GM12878 (cell line): ENCODE results near the gene PCSK2. TPM values are rescaled to one million over a fixed set of nuclear protein-coding genes. Genes with fewer than 3 reads are reported as not detected.

ENCODE experiments used
- ATAC-seq: fragments of 200-7000 bp; cut with Tn5 transposase; 3 replicates; pipeline ENCODE4 v1.9.1; 2020; ENCODE audit warnings: mild to moderate bottlenecking, moderate library complexity
- BruUV-seq: library from RNA; stranded (reverse); fragments of 400-500 nt; replicated peaks from 2 replicates; lab custom pipeline; 2021; lab: Mats Ljungman, UMichigan
- CTCF ChIA-PET: fragments of 300-600 bp; sonication (Branson Sonifier 250); formaldehyde crosslinking; extraction: SDS; loops from one replicate; lab custom pipeline; 2021; ENCODE audit warnings: inconsistent platforms; lab: Yijun Ruan, JAX
- POLR2A ChIA-PET: fragments of 350-600 bp; formaldehyde crosslinking; extraction: SDS; loops from one replicate; lab custom pipeline; 2021; ENCODE audit warnings: inconsistent platforms; lab: Charles Lee
- RAD21 ChIA-PET: fragments of 300-600 bp; sonication (Branson Sonifier 250); formaldehyde crosslinking; loops from one replicate; lab custom pipeline; 2023; ENCODE audit warnings: antibody characterized with exemption; ENCODE audit not compliant: unreplicated experiment; lab: Charles Lee
- SMC1A ChIA-PET: fragments of 300-600 bp; sonication (Branson Sonifier 250); formaldehyde crosslinking; loops from one replicate; lab custom pipeline; 2023; ENCODE audit not compliant: unreplicated experiment, uncharacterized antibody; lab: Charles Lee
- DNase-seq: peaks from one replicate; pipeline ENCODE4 v3.0.0-alpha.2; 2011; ENCODE audit warnings: low read depth, low spot score
- FAIRE-seq: peaks from 3 replicates; lab custom pipeline; 2011; peaks lifted over from hg19 to GRCh38; lab: Jason Lieb, UNC
- H2AFZ ChIP-seq: 2 replicates; pipeline ENCODE4 v1.6.0; 2011; ENCODE audit warnings: low read depth, low read length, control low read depth; ENCODE audit not compliant: control insufficient read depth
- H3K27ac ChIP-seq: 2 replicates; pipeline ENCODE4 v1.5.1; 2011; ENCODE audit warnings: control low read depth; ENCODE audit not compliant: control insufficient read depth, insufficient read depth
- H3K27me3 ChIP-seq, 2 experiments: replicated peaks in 1 of 2; 2 replicates each; pipeline versions ENCODE4 v1.6.0 to v1.6.1; 2011; ENCODE audit warnings: low read length in 1 of 2; ENCODE audit not compliant: control insufficient read depth in 2 of 2, insufficient read depth in 2 of 2
- H3K36me3 ChIP-seq, 2 experiments: 2 replicates each; pipeline ENCODE4 v1.5.1; 2011; ENCODE audit warnings: low read length in 1 of 2; ENCODE audit not compliant: control insufficient read depth in 2 of 2, insufficient read depth in 2 of 2
- H3K4me1 ChIP-seq: 2 replicates; pipeline ENCODE4 v1.6.1; 2011; ENCODE audit warnings: mild to moderate bottlenecking, low read length, moderate library complexity, mixed read lengths; ENCODE audit not compliant: control insufficient read depth, insufficient read depth
- H3K4me2 ChIP-seq: 2 replicates; pipeline ENCODE4 v1.6.0; 2011; ENCODE audit warnings: control low read depth; ENCODE audit not compliant: control insufficient read depth, insufficient read depth
- H3K4me3 ChIP-seq: fragments of 200-600 bp; sonication (generic); 2 replicates; pipeline ENCODE4 v1.5.1; 2016
- H3K79me2 ChIP-seq: 2 replicates; pipeline ENCODE4 v1.6.0; 2011; ENCODE audit warnings: low read length; ENCODE audit not compliant: control insufficient read depth, insufficient read depth
- H3K9ac ChIP-seq: 2 replicates; pipeline ENCODE4 v1.8.0; 2011; ENCODE audit warnings: low read length, control low read depth, mixed read lengths; ENCODE audit not compliant: control insufficient read depth, insufficient read depth
- H3K9me3 ChIP-seq: replicated peaks from 3 replicates; pipeline ENCODE4 v1.5.1; 2011; ENCODE audit warnings: mild to moderate bottlenecking, low read length; ENCODE audit not compliant: control insufficient read depth, insufficient read depth
- H4K20me1 ChIP-seq: 2 replicates; pipeline ENCODE4 v1.6.0; 2011; ENCODE audit not compliant: control insufficient read depth, insufficient read depth
- BMI1 ChIP-seq: fragments of 450-650 bp; IDR thresholded peaks from 2 replicates; pipeline ENCODE4 v1.6.1; 2016; ENCODE audit warnings: mild to moderate bottlenecking, moderate library complexity, borderline replicate concordance
- CEBPZ ChIP-seq: fragments of 150-350 bp; IDR thresholded peaks from 2 replicates; pipeline ENCODE4 v1.6.1; 2016; ENCODE audit warnings: low read depth, low read length
- CUX1 ChIP-seq: IDR thresholded peaks from 2 replicates; pipeline ENCODE4 v1.6.1; 2012; ENCODE audit warnings: improper control_type of control experiment, low read depth, low read length; ENCODE audit not compliant: insufficient replicate concordance
- FOXK2 ChIP-seq: fragments of 450-650 bp; IDR thresholded peaks from 2 replicates; pipeline ENCODE4 v1.6.1; 2017; ENCODE audit warnings: mild to moderate bottlenecking, moderate library complexity
- IRF4 ChIP-seq: IDR thresholded peaks from 2 replicates; pipeline ENCODE4 v1.6.1; 2011; ENCODE audit warnings: low read depth, low read length
- KDM1A ChIP-seq: fragments of 200-600 bp; sonication (generic); IDR thresholded peaks from 2 replicates; pipeline ENCODE4 v1.6.1; 2016; ENCODE audit warnings: borderline replicate concordance
- NFXL1 ChIP-seq: fragments of 450-650 bp; IDR thresholded peaks from 2 replicates; pipeline ENCODE4 v1.6.1; 2017; ENCODE audit warnings: antibody characterized with exemption, mild to moderate bottlenecking, borderline replicate concordance
- RB1 ChIP-seq: fragments of 450-650 bp; formaldehyde crosslinking; IDR thresholded peaks from 2 replicates; pipeline ENCODE4 v1.6.1; 2017; ENCODE audit warnings: mild to moderate bottlenecking, borderline replicate concordance
- STAT3 ChIP-seq: IDR thresholded peaks from 2 replicates; pipeline ENCODE4 v1.6.1; 2011; ENCODE audit warnings: low read depth, low read length, improper control_type of control experiment
- TBL1XR1 ChIP-seq: IDR thresholded peaks from 2 replicates; pipeline ENCODE4 v1.6.1; 2012; ENCODE audit warnings: low read depth, low read length, improper control_type of control experiment
- TCF12 ChIP-seq: IDR thresholded peaks from 2 replicates; pipeline ENCODE4 v1.6.1; 2011; ENCODE audit warnings: low read depth, mild to moderate bottlenecking, low read length
- TCF7 ChIP-seq: IDR thresholded peaks from 2 replicates; pipeline ENCODE4 v1.6.1; 2014; ENCODE audit warnings: antibody characterized with exemption, borderline replicate concordance
- ZNF217 ChIP-seq: fragments of 450-650 bp; IDR thresholded peaks from 2 replicates; pipeline ENCODE4 v1.6.1; 2017; ENCODE audit warnings: antibody characterized with exemption, mild to moderate bottlenecking
- WGBS: methylation state at CpG from one replicate; pipeline ENCODE4 v1.1.6; 2016; ENCODE audit warnings: low lambda C conversion rate; ENCODE audit not compliant: insufficient replicate concordance, insufficient coverage; ENCODE audit errors: missing lambda C conversion rate; 5-methylcytosine and 5-hydroxymethylcytosine counted together
- in situ Hi-C: fragments of 300-500 bp; cut with MboI; formaldehyde crosslinking; loops from 9 replicates; pipeline ENCODE4 v1.14.3; 2018; ENCODE audit warnings: mixed read lengths
- intact Hi-C: fragments of 100-400 bp; cut with micrococcal nuclease; formaldehyde crosslinking; loops from one replicate; pipeline ENCODE4 v1.14.2; 2022; ENCODE audit not compliant: unreplicated experiment
- polyA plus RNA-seq, 11 experiments: library from polyadenylated mRNA; depleted of rRNA in 4 of 11; unstranded in 6 of 11; stranded (reverse) in 5 of 11; fragments of >200 nt; fragmentation: Nextera tagmentation in 4 of 11; fragmentation: Illumina TruSeq in 1 of 11; extraction: Ambion mirVana in 4 of 11; extraction: Trizol in 1 of 11; gene quantifications; 1 replicate in 1 of 11; 2 replicates in 10 of 11; pipeline versions ENCODE4 v1.2.1 to v1.2.3, GENCODE V29; 2011 to 2016; ENCODE audit warnings: inconsistent platforms in 2 of 11, missing spikeins in 2 of 11, low read depth in 1 of 11
- total RNA-seq, 4 experiments: library from RNA; depleted of rRNA in 3 of 4; stranded (reverse); fragments of >200 nt in 3 of 4; fragmentation: Illumina TruSeq in 1 of 4; extraction: Trizol in 1 of 4; gene quantifications; 2 replicates each; pipeline versions ENCODE4 v1.2.1 to v1.2.3, GENCODE V29; 2013 to 2021
- TF ChIP-seq, protein P1 (sequence below): fragments of 450-650 bp; IDR thresholded peaks from 2 replicates; pipeline ENCODE4 v1.6.1; 2017; ENCODE audit warnings: borderline replicate concordance
- TF ChIP-seq, protein P2 (sequence below): IDR thresholded peaks from 2 replicates; pipeline ENCODE4 v1.6.1; 2011; ENCODE audit warnings: borderline replicate concordance, low read depth, mild to moderate bottlenecking, moderate library complexity, low read length; ENCODE audit not compliant: insufficient read depth, poor library complexity, severe bottlenecking

Gene PCSK2
- total and polyA plus RNA-seq, 10 of the 15 experiments (the other 5 are each of a cell fraction or from before 2014, with no cell fraction given): not detected

DNA sequence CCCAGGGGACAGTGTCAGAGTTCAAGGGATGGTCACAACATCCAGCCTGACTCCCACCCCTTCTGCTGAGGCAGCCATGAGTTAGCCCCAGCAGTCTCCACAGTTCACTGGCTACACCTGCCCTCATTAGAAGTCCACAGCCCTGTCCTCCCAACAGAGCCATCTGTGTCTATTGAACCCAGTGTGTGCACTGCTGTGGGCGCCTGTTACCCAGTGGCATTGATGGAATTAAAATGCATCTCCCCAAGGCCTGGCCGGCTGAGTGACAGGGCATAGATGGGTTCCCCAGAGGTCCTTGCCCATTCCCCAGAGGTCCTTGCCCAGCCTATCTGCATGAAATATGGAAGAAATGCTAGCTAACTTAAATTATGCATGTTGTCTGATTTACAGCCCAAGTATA, 73.3 kb downstream of the PCSK2 start:
- in situ Hi-C loops: no loop called here
- Histone ChIP-seq H3K4me1 (no peaks in the 10 kb centered on the region), H3K36me3 (no peaks in the 10 kb centered on the region), H3K4me3 (no peak overlapping the region), H3K79me2 (no peaks in the 10 kb centered on the region), H3K27ac (no peak overlapping the region), H3K27me3 (no peaks in the 10 kb centered on the region), H3K9ac (no peak overlapping the region), H4K20me1 (no peaks in the 10 kb centered on the region), H3K9me3 (no peaks in the 10 kb centered on the region), H3K4me2 (no peak overlapping the region), H2AFZ (no peak overlapping the region)
- no TSS peak for BruUV-seq
- FAIRE-seq: no peak
- intact Hi-C loops: no loop called here
- ChIA-PET SMC1A (no interaction called here), RAD21 (no interaction called here), POLR2A (no interaction called here), CTCF (no interaction called here)
- no peak for ATAC-seq
- DNase-seq: no peak
- 23% methylated on average over 2 of the region's 2 CpGs for WGBS
- TF ChIP-seq CEBPZ: no peak
- no peak for TF ChIP-seq STAT3
- TF ChIP-seq NFXL1: no peak
- TF ChIP-seq ZNF217: no peak
- TF ChIP-seq, protein P1, sequence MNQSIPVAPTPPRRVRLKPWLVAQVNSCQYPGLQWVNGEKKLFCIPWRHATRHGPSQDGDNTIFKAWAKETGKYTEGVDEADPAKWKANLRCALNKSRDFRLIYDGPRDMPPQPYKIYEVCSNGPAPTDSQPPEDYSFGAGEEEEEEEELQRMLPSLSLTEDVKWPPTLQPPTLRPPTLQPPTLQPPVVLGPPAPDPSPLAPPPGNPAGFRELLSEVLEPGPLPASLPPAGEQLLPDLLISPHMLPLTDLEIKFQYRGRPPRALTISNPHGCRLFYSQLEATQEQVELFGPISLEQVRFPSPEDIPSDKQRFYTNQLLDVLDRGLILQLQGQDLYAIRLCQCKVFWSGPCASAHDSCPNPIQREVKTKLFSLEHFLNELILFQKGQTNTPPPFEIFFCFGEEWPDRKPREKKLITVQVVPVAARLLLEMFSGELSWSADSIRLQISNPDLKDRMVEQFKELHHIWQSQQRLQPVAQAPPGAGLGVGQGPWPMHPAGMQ: no peak
- no peak for TF ChIP-seq FOXK2
- no peak for TF ChIP-seq RB1
- no peak for TF ChIP-seq TCF12
- no peak for TF ChIP-seq CUX1
- no peak for TF ChIP-seq IRF4
- no peak for TF ChIP-seq BMI1
- TF ChIP-seq TCF7: no peak
- no peak for TF ChIP-seq TBL1XR1
- TF ChIP-seq KDM1A: no peak
- TF ChIP-seq, protein P2, sequence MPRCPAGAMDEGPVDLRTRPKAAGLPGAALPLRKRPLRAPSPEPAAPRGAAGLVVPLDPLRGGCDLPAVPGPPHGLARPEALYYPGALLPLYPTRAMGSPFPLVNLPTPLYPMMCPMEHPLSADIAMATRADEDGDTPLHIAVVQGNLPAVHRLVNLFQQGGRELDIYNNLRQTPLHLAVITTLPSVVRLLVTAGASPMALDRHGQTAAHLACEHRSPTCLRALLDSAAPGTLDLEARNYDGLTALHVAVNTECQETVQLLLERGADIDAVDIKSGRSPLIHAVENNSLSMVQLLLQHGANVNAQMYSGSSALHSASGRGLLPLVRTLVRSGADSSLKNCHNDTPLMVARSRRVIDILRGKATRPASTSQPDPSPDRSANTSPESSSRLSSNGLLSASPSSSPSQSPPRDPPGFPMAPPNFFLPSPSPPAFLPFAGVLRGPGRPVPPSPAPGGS: no peak
